IPS DF 6.9 (cell line): Measurements from ENCODE around the gene GREB1.

Experiments
- DNase-seq: peaks from one replicate; pipeline ENCODE4 v3.0.0-alpha.2; 2013; ENCODE audit warnings: low read depth, low spot score
- H3K27ac ChIP-seq: one replicate; pipeline ENCODE4 v1.5.1; 2013; ENCODE audit warnings: low read length, control low read depth
- H3K27me3 ChIP-seq: 2 replicates; pipeline ENCODE4 v1.6.1; 2013; ENCODE audit warnings: mild to moderate bottlenecking, low read length; ENCODE audit not compliant: control insufficient read depth, insufficient read depth
- H3K36me3 ChIP-seq: 2 replicates; pipeline ENCODE4 v1.6.1; 2013; ENCODE audit warnings: low read length; ENCODE audit not compliant: control insufficient read depth, insufficient read depth
- H3K4me1 ChIP-seq: 2 replicates; pipeline ENCODE4 v1.6.1; 2013; ENCODE audit warnings: low read length; ENCODE audit not compliant: control insufficient read depth, insufficient read depth
- H3K4me3 ChIP-seq: 2 replicates; pipeline ENCODE4 v1.5.1; 2013; ENCODE audit warnings: mild to moderate bottlenecking, low read length
- H3K9me3 ChIP-seq: 2 replicates; pipeline ENCODE4 v1.6.1; 2013; ENCODE audit warnings: low read length, inconsistent platforms; ENCODE audit not compliant: control insufficient read depth, insufficient read depth
- WGBS: extraction: QIAGEN DNeasy Blood & Tissue Kit; methylation state at CpG from one replicate; pipeline ENCODE4 v1.1.7; 2013; ENCODE audit warnings: mixed read lengths, missing lambda C conversion rate; ENCODE audit not compliant: insufficient read length, insufficient coverage; 5-methylcytosine and 5-hydroxymethylcytosine counted together

The GREB1 gene

DNA sequence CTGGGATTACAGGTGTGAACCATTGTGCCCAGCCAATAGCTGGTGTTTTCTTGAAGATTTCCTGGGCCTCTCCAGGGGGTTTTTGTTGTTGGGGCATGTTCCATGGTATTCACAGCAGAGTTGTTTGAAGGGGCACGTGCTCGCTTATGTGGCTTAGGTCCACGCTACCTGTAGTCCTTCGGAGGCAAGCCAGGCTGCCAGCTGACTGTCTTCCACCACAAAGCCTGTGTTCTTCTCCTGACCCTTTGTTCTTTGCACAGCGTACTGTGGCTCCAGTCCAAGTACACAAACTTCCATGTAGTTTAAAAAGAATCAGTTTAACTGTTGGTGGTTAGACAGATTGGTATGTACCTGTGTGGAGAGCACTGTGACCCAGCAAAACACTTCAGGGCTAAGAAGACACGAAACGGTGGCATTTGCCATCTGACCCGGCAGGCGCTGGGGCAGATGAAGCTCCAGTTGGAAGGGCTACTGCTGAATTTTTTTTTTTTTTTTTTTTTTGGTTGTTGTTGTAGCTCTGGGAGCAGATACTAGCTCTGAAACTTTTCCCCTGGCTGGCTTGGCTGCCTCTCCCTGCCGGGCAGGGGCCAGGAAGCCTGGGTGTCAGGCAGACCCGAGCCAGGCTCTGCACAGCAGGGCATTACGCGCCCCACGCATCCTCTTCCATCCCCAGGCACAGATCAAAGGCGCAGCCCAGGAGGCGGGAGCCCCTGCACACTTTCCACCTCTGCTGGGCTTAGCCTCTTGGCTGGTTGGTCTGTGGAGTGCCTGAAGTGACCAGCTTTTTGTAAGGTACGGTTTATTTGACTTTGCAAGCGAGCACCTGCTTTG is 5.7 kb downstream of the GREB1 start:
- no peak for DNase-seq
- H3K27ac ChIP-seq: no peak overlapping the region
- no CpG with 5 or more reads among the region's 18 CpGs for WGBS
- H3K27me3 ChIP-seq: no peaks in the 10 kb centered on the region
- no peaks in the 10 kb centered on the region for H3K36me3 ChIP-seq
- no peak overlapping the region for H3K4me3 ChIP-seq
- peaks cover 22% of the 10 kb centered on the region for H3K4me1 ChIP-seq
- no peaks in the 10 kb centered on the region for H3K9me3 ChIP-seq

- H3K4me3 ChIP-seq: no peak overlapping the region
- H3K9me3 ChIP-seq: no peaks in the 10 kb centered on the region
- WGBS: no CpG with 5 or more reads among the region's 12 CpGs
- no peak for DNase-seq
- H3K36me3 ChIP-seq: no peaks in the 10 kb centered on the region
- peaks cover 22% of the 10 kb centered on the region for H3K4me1 ChIP-seq
- no peaks in the 10 kb centered on the region for H3K27me3 ChIP-seq
- H3K27ac ChIP-seq: no peak overlapping the region
These were observed 6.5 kb downstream of the GREB1 start for GRCh38 chr2:11540148-11540995.

DNA sequence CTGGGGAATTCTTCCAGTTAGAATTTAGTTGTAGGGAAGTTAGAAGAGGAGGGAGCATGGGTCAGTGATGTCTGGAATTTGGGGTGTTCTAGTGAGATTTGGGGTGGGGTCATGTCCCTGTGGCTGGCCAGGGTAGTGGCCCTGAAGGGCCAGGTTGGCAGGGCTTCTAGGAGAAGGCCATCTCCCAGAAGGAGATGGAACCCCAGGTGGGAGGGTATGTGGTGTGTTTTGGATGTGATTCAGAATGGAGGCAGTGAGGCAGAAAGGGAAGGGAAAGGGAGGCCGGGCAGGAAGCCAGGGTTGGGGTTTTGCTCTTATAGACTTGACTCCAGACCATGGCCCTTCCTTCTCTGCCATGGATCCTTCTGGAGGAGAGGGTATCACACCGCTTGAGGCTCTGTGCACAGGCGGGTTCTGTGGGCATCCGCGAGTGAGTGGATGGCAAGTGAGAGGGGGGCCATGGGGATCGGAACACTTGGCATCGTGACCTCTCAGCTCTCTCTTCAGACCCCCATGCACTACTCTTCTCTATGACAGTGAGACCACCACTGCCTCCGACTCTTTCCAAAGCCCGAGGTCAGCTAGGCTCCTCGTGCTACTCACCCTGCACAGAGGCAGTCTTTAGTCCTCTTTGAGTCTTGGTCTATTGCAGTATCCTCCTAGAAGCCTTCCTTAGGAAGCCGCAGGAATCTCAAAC is 7.3 kb downstream of the GREB1 start:
- no peak overlapping the region for H3K27ac ChIP-seq
- WGBS: no CpG with 5 or more reads among the region's 11 CpGs
- DNase-seq: no peak
- H3K4me3 ChIP-seq: no peak overlapping the region
- H3K27me3 ChIP-seq: no peaks in the 10 kb centered on the region
- H3K4me1 ChIP-seq: peaks cover 22% of the 10 kb centered on the region
- H3K9me3 ChIP-seq: no peaks in the 10 kb centered on the region
- H3K36me3 ChIP-seq: no peaks in the 10 kb centered on the region

DNA sequence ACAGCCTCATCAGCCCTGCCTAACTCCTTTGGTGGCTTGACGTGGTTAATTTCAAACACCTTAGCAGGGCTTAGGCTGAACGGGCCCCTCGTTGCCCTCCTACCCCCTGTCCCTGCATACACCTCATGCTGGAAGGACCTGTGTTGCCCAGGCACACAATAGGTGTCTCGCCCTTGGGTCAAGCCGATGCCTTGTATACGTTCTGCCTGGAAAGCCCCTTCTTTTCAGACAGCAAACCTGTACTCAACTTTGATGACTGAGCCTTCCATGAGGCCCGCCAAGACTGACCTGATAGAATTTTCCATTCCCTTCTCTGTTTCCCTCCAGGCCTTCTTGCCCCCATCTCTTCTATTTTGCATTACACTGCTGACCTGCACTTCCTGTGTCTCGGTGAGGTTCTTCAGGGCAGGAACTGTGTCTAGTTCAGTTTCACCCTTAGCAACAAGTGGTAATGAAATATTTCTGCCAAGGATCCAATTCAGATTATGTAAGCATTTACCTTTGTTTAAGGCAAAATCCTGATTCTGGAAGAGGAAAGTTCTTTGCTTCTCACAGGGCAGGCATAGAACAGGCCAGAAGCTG is 7.9 kb downstream of the GREB1 start:
- Histone ChIP-seq H3K36me3 (no peaks in the 10 kb centered on the region), H3K27me3 (no peaks in the 10 kb centered on the region), H3K27ac (no peak overlapping the region), H3K4me1 (peaks cover 22% of the 10 kb centered on the region), H3K9me3 (no peaks in the 10 kb centered on the region), H3K4me3 (no peak overlapping the region)
- DNase-seq: no peak
- WGBS: no CpG with 5 or more reads among the region's 8 CpGs

DNA sequence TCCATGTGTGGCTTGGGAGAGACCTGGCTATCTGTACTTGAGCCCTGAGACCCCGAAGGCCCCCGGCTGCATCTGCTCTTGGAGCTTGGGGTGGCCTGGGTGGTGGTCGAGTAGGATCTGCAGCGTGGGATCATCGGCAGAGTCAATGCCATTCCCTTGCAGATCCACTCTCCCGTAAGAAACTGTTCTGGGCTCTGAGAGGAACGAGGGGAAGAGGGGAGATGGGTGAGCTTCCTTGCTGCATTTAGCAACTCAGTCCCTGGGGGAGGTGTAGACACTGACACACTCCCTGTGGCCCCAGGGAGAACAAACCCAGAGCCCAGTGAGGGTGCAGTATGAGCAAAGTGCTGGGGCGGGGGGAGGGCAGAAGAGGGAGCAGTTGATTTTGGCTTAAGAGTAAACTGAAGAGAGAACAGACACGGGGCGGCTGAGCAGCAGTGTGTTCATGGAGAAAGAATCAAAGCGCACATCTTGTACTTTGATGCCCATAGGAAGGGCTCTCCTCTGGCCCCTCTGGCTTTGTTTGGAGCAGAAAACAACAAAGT is 8.5 kb downstream of the GREB1 start:
- no CpG with 5 or more reads among the region's 11 CpGs for WGBS
- Histone ChIP-seq H3K9me3 (no peaks in the 10 kb centered on the region), H3K27ac (no peak overlapping the region), H3K4me1 (peaks cover 22% of the 10 kb centered on the region), H3K4me3 (no peak overlapping the region), H3K27me3 (no peaks in the 10 kb centered on the region), H3K36me3 (no peaks in the 10 kb centered on the region)
- DNase-seq: no peak

DNA sequence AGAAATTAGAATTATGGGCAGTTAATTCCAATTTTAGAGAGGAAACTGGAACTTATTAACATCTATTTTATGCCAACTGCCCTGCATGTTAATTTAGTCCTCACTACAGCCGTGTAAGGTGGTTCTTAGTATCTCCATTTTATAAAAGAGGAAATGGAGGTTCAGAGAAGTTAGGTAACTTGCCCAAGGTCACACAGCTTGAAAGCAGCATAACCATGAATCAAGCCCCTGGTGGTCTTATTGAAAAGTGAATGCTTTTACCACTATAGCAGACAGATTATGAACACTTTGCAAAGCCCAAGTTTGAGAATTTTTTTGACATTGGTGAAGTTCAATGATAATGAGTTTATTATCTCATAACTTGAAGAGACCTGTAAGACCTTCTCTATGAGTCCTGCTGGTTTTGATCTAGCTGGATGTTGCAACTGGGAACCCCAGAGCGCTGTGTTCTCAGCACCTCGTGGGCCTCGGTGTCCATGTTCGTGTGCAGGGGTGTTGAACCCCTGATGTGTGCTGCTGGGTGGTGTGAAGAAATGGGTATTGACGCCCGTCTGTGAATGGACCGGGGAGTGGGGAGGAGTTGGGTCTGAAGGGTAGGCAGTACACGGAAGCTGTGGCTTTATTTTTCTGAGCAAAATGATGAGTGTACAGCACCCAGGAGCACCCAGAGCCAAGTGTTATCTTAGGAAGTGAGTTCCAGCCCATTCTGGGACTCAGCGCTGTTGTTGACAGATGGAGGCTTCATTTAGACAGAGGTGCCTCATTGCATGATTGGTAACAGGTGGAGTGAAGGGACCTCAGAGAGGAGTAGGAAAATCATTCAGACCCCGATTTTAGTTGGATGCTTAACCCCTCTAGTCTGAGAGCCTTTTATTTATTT is 9.7 kb downstream of the GREB1 start:
- WGBS: no CpG with 5 or more reads among the region's 11 CpGs
- H3K27me3 ChIP-seq: no peaks in the 10 kb centered on the region
- H3K4me1 ChIP-seq: peaks cover 21% of the 10 kb centered on the region
- no peak overlapping the region for H3K27ac ChIP-seq
- no peak for DNase-seq
- no peaks in the 10 kb centered on the region for H3K36me3 ChIP-seq
- no peak overlapping the region for H3K4me3 ChIP-seq
- H3K9me3 ChIP-seq: no peaks in the 10 kb centered on the region

- DNase-seq: no peak
- Histone ChIP-seq H3K4me1 (peaks cover 11% of the 10 kb centered on the region; the same call in 1 of the 2 replicates), H3K4me3 (no peak overlapping the region), H3K27ac (no peak overlapping the region), H3K27me3 (no peaks in the 10 kb centered on the region), H3K36me3 (no peaks in the 10 kb centered on the region), H3K9me3 (no peaks in the 10 kb centered on the region)
- no CpG with 5 or more reads among the region's 6 CpGs for WGBS
These were observed 12.2 kb downstream of the GREB1 start for GRCh38 chr2:11546072-11546471.

GRCh38 chr2:11547912-11548497 is 14.2 kb downstream of the GREB1 start:
- WGBS: no CpG with 5 or more reads among the region's 6 CpGs
- DNase-seq: no peak
- H3K36me3 ChIP-seq: no peaks in the 10 kb centered on the region
- no peak overlapping the region for H3K27ac ChIP-seq
- no peaks in the 10 kb centered on the region for H3K9me3 ChIP-seq
- no peak overlapping the region for H3K4me3 ChIP-seq
- no peaks in the 10 kb centered on the region for H3K27me3 ChIP-seq
- H3K4me1 ChIP-seq: 0 out of 2 replicates have a peak, but pooled peaks cover 2% of the 10 kb centered on the region

DNA sequence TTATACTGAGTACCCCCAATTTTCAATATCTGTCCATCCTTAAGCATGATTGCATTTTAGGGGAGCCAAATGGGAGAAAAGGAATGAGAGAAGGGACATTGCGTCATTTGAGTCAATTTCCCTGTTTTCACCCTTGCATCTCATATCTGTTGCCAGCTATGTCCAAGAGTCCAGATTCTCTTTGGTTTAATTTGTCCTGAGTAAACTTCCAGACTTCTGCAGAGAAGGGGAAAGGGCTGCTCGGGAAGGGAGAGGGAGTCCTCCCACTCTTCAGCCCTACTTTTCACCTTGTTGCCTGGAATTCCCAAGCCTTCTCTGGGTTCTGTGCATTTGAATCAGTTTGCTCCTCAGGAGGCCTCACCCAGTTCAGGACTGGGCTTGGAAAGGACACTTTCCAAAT is 16.5 kb downstream of the GREB1 start:
- Histone ChIP-seq H3K4me1 (0 out of 2 replicates have a peak, but pooled peaks cover 2% of the 10 kb centered on the region), H3K36me3 (no peaks in the 10 kb centered on the region), H3K9me3 (no peaks in the 10 kb centered on the region), H3K27me3 (no peaks in the 10 kb centered on the region), H3K4me3 (no peak overlapping the region), H3K27ac (no peak overlapping the region)
- WGBS: no CpG with 5 or more reads among the region's 2 CpGs
- DNase-seq: no peak
